HG03097 (cell line): ENCODE data around the gene CELF2.

Source experiments
- ATAC-seq: cut with Tn5 transposase; IDR thresholded peaks from one replicate; pipeline ENCODE4 v1.9.1; 2021; ENCODE audit not compliant: unreplicated experiment, low FRiP score

The CELF2 gene

GRCh38 chr10:11057018-11057417 lies 39.3 kb downstream of the CELF2 start:
- no peak for ATAC-seq

GRCh38 chr10:11057448-11057847 lies 39.8 kb downstream of the CELF2 start:
- no peak for ATAC-seq

GRCh38 chr10:11057994-11058393 lies 40.3 kb downstream of the CELF2 start:
- ATAC-seq = no peak

GRCh38 chr10:11058965-11059364 lies 41.3 kb downstream of the CELF2 start:
- ATAC-seq = no peak

- no peak for ATAC-seq
Measured at GRCh38 chr10:11063856-11064255, 46.2 kb downstream of the CELF2 start.

GRCh38 chr10:11064832-11065231 lies 47.2 kb downstream of the CELF2 start:
- ATAC-seq = no peak

- ATAC-seq = no peak
Measured at GRCh38 chr10:11065567-11065966, 47.9 kb downstream of the CELF2 start.

- ATAC-seq = no peak
Measured at GRCh38 chr10:11066520-11066919, 48.8 kb downstream of the CELF2 start.

GRCh38 chr10:11068861-11069633 lies 51.4 kb downstream of the CELF2 start:
- ATAC-seq = no peak

- no peak for ATAC-seq
Measured at GRCh38 chr10:11073410-11073809, 55.7 kb downstream of the CELF2 start.

GRCh38 chr10:11074536-11075267 lies 57.0 kb downstream of the CELF2 start:
- peak; percentile 53 for ATAC-seq

- no peak for ATAC-seq
Measured at GRCh38 chr10:11076221-11076620, 58.5 kb downstream of the CELF2 start.

GRCh38 chr10:11080564-11080984 lies 62.9 kb downstream of the CELF2 start:
- ATAC-seq = peak; percentile 63

- ATAC-seq = no peak
Measured at GRCh38 chr10:11081408-11081807, 63.7 kb downstream of the CELF2 start.

- no peak for ATAC-seq
Measured at GRCh38 chr10:11082526-11082925, 64.9 kb downstream of the CELF2 start.

GRCh38 chr10:11083051-11083450 lies 65.4 kb downstream of the CELF2 start:
- ATAC-seq = no peak

GRCh38 chr10:11085545-11085944 lies 67.9 kb downstream of the CELF2 start:
- ATAC-seq = no peak

- ATAC-seq = no peak
Measured at GRCh38 chr10:11086177-11086840, 68.6 kb downstream of the CELF2 start.

GRCh38 chr10:11087372-11087771 lies 69.7 kb downstream of the CELF2 start:
- no peak for ATAC-seq

- no peak for ATAC-seq
Measured at GRCh38 chr10:11088709-11089108, 71.0 kb downstream of the CELF2 start.

GRCh38 chr10:11089272-11089671 lies 71.6 kb downstream of the CELF2 start:
- ATAC-seq = no peak
